Measurements from ENCODE around the gene BICD2. TPM values are rescaled to one million over a fixed set of nuclear protein-coding genes. Genes with fewer than 3 reads are reported as not detected.
A peak's percentile ranks its signal among the peaks of the same experiment; 100 is the strongest.

Gene BICD2
- total and polyA plus RNA-seq, 2 of the 13 experiments (the other 11 are each of a cell fraction or from before 2014, with no cell fraction given): 5.1 to 17.4 TPM

GRCh38 chr9:92764988-92765936 is 629 bp upstream of the BICD2 start (continued):
- no peak for TF ChIP-seq ELK4 (CRISPR knock-in tag; IDR thresholded peaks at IDR 0.05; ENCODE audit: borderline replicate concordance)
- no peak; the same call in 1 of the 2 replicates for TF ChIP-seq ZNF317 (CRISPR knock-in tag; IDR thresholded peaks at IDR 0.05)
- peak; percentile 71; the same call in 1 of the 2 replicates for TF ChIP-seq ZBTB39 (CRISPR knock-in tag; IDR thresholded peaks at IDR 0.05)
- TF ChIP-seq NR0B2 (CRISPR knock-in tag; IDR thresholded peaks at IDR 0.05): 0 out of 2 replicates have a peak, but pooled peaks have one; percentile 64
- no peak for TF ChIP-seq ZNF816 (CRISPR knock-in tag; IDR thresholded peaks at IDR 0.05; ENCODE audit: borderline replicate concordance)
- no peak for TF ChIP-seq MLX (CRISPR knock-in tag; IDR thresholded peaks at IDR 0.05)
- peak; percentile 73; the same call in 1 of the 2 replicates for TF ChIP-seq ZNF350 (CRISPR knock-in tag; IDR thresholded peaks at IDR 0.05; ENCODE audit: borderline replicate concordance, low read depth)
- TF ChIP-seq MYPOP (CRISPR knock-in tag; IDR thresholded peaks at IDR 0.05): peak; percentile 82; the same call in 1 of the 2 replicates
- no peak for TF ChIP-seq ZMYM3 (CRISPR knock-in tag; IDR thresholded peaks at IDR 0.05)
- TF ChIP-seq MLLT10 (CRISPR knock-in tag; IDR thresholded peaks at IDR 0.05): no peak
- no peak for TF ChIP-seq PBX2 (CRISPR knock-in tag; IDR thresholded peaks at IDR 0.05)
- peak; percentile 93 for TF ChIP-seq SP2 (CRISPR knock-in tag; IDR thresholded peaks at IDR 0.05)
- peak; percentile 51; the same call in 1 of the 2 replicates for TF ChIP-seq BCL3 (CRISPR knock-in tag; IDR thresholded peaks at IDR 0.05)
- no peak for TF ChIP-seq RFX5 (IDR thresholded peaks at IDR 0.05; ENCODE audit: low read depth, low read length)

Data from HepG2 (cell line).